Activated CD4-positive, CD25-positive, alpha-beta regulatory T cell (primary cell): Measurements from ENCODE around the gene RIC1.
"Not testable (repeated sequence)": the region's sequence is repeated elsewhere in the genome, so short reads cannot be mapped to it uniquely, and the experiment has no call there.

ENCODE experiments used
- DNase-seq, 4 experiments: peaks; one replicate each; lab custom pipeline; 2025; lab: John Stamatoyannopoulos, UW

RIC1 gene

DNA sequence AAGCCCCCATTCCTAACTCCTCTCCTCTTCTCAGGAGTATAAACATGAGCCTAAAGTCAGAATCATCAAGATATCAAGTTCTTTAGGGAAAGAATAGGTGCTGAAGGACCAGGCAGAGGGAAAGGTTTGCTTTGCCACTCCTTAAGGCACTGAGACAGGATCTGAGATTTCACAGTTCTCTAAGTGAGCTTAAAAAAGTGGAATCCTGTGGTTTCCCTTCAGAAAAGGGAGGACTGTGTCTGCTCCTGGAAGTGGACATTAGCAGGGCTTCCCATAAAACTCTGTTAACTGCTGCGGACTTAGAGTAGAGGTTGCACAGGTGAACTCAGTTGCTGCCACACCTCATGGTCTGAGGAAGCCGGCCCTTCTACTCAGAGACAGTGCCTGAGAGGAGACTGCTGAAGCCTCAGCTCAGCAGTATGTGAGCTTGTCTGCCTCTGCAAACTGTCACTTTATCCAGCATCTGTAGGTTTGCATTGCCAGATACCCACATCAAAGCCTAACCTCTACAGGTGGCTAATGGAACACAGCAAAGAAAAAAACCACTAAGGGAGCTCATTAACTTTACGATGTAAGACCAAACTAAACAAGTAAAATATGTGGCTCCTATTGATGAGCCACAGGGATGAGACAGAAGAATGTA is 42.9 kb downstream of the RIC1 start:
- no peak for DNase-seq

DNA sequence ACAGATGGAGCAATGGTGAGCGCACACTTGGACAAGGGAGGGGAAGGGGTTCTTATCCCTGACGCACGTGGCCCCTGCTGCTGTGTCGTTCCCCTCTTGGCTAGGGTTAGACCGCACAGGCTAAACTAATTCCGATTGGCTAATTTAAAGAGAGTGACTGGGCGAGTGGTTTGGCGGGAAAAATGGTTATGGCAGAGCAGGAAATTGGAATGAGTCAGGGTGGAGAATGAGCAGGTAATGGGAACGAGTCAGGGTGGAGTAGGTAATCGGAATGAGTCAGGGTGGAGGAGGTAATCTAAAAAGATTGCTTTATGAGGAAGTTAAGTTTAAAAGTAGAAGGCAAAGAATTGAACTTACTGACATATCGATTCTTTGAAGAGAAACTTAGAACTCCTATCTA is 46.1 kb downstream of the RIC1 start:
- not testable (repeated sequence) for DNase-seq

DNA sequence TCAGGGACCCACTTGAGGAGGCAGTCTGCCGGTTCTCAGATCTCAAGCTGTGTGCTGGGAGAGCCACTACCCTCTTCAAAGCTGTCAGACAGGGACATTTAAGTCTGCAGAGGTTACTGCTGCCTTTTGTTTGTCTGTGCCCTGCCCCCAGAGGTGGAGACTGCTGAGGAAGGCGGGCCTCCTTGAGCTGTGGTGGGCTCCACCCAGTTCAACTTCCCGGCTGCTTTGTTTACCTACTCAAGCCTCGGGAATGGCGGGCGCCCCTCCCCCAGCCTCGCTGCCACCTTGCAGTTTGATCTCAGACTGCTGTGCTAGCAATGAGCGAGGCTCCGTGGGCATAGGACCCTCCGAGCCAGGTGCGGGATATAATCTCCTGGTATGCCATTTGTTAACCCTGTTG is 54.7 kb downstream of the RIC1 start:
- DNase-seq: not testable (repeated sequence)

DNA sequence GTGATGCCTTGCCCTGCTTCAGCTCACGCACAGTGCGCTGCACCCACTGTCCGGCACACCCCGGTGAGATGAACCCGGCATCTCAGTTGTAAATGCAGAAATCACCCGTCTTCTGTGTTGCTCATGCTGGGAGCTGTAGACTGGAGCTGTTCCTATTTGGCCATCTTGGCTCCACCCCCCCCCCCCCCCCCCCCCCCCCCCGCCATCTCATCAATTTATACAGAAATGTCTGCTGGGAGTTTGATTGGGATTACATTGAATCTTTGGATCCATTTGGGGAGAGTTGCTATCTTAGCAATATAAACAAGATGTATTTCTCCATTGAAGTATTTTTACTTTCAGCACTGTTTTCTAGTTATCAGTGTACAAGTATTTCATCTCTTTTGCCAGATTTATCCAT is 55.2 kb downstream of the RIC1 start:
- no peak for DNase-seq

DNA sequence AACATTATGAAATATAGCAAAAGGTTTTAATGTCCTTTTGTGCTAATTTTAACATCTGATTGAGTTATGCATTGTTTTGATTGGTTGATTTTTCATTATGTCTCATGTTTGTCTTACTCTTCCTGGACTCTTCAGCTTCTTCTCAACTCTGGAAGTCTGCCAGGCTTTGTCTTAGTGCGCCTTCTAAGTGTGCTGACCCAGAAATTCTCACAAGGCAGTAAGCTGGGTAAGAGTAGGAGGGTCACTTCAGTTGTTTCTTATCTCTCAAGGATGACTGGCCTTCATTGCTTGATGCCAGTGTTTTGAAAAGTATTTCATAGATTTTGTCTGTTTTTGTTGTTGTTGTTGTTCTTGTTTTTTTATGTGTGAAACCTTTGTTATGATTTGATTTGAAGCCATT is 59.2 kb downstream of the RIC1 start:
- DNase-seq: no peak

DNA sequence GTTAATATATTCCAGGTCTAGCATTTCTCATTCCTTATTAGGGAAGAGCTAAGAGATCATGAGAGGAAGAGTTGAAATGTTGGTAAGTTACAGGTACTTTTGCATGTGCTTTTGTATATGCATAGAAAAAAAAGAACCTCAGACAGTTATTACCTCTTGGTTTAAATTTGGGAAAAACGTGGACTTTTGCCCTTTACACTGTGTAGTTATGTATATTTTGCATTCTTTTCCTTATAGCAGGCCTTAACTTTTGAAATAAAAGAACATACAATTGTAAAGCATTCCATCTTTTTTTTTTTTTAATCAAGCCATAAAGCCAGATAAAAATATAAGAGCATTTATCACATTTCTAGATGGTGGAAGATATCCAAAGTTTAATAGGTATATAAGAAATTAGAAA is 61.4 kb downstream of the RIC1 start:
- no peak for DNase-seq

DNA sequence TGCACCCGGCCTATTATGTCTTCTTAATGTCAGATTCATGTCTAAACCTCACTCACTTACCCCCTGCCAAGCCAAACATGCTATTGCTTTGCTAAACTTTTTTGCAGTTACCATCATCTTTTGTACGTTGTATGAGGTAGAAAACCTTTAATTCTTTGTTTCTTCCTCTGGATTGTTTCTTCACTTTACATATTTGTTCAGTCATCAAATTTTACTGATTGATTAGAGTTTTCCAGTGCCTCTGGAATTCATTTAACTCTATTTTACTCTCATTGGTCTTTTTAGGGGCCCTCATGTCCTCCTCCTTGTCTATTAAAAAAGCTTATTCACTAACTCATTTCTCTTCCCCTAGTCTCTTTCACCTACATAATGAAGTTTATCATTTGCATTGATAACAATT is 67.0 kb downstream of the RIC1 start:
- no peak for DNase-seq

DNA sequence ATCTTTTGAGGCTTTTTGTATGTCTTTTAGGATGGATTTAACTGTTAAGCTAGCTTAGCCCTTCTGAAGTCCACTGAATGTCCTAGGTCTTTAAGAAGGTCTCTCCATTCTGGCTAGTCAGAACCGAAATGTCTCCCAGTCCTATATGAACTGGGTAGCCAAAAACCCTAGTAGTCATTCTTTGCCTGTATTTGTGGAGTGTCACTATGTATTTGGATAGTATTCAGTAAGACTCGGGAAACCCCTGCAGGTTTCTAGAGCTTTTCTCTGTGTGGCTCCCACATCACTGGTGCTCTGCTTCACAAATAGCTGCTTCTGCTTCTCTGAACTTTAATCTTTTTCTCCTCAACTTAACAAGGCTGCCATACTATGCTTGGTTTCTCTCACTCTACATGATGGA is 68.0 kb downstream of the RIC1 start:
- DNase-seq: no peak

DNA sequence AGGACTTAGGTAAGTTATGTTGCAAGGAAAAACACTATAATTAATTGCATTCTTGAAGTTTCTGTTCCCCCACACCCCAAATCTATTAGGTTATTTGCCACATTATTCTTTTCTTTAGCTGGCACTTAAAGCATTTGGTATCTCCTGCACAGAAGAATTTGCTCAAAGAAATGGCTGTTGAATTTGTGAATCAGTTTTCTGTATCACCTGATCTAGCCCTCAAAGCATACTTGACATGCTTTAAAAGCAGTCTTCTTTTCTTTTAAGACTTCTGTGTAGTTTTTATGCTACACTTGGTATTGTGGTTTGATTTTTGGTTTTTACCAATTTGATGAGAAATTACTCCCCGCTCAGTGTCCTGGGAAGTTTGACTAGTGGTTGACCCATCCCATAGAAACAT is 69.1 kb downstream of the RIC1 start:
- DNase-seq: no peak

DNA sequence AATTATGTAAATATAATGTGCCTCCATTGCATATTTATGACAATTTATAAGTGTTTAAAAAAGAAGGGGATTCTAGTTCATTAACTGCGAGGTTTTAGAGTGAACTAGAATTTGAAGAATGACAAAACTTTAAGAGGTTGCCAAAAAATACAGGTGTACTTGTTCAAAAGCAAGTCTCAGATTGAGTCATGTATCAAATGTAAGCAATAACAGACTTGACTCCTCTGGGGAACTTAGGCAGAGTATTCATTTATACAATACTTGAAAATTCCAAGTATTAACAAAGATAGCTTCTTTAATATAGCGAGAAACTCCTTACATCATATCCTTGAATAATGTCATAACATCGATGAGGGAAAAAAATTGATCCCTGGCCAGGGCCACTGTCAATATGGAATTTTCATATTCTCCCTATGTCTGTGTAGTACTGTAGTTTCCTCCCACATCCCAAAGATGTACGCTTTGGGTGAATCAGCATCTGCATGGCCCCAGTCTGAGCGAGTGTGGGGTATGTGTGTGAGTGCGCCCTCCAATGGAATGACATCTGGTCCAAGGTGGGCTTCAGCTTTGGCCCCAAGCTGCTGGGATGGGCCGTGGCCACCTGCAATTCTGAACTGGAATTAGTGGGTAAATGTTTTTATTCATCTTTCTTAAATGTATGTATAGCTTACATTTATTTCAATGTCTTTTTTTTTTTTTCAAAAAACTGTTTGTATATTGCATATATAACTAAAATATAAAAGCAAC is 70.1 kb downstream of the RIC1 start:
- no peak for DNase-seq

DNA sequence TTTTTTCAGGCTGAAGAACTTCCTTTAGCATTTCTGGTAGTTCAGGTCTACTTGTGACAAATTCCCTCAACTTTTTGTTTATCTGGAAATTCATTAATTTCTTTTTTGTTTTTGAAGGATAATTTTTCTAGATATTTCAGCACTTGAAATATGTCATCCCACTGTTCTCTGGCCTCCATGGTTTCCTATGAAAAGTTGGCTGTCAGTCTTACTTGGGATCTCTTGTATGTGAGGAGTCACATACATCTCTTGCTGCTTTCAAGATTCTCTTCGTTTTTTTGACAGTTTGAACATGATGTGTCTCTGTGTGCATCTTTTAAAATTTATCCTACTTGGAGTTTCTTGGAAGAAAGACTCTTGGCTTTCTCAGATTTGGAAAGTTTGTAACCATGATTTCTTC is 79.5 kb downstream of the RIC1 start:
- DNase-seq: no peak

DNA sequence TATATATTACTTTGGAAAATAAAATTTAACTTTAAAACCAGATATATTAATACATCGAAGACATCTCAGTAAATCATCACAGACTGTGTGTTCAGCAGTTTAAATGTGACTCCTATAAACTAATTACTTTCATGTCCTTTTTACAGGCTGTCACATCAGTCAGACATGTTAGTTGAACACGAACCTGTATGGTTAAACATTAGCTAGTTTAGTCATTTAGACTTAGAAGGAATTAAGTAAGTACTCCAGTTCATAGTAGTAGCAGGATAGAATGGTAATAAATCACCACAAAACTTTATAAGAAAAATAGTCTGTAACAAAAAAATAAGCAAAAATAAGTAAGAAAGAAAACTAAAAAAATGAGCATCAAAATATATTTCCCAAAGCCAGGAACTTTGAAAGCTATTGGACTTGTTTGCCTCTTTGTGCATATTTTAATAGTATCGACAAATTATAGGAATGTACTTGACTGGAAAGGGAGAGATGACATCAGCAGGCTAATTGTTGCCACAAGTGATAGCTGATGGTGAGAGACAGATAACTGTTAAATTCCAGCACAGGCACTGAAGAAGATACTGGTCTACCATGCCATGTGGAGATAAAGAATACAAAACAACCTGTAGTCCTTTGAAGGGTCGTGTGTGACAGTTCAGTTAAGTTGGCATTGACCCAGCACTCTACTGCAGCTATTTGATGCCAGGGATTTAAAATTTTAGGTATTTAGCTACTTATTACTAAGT is 83.9 kb downstream of the RIC1 start:
- no peak for DNase-seq

DNA sequence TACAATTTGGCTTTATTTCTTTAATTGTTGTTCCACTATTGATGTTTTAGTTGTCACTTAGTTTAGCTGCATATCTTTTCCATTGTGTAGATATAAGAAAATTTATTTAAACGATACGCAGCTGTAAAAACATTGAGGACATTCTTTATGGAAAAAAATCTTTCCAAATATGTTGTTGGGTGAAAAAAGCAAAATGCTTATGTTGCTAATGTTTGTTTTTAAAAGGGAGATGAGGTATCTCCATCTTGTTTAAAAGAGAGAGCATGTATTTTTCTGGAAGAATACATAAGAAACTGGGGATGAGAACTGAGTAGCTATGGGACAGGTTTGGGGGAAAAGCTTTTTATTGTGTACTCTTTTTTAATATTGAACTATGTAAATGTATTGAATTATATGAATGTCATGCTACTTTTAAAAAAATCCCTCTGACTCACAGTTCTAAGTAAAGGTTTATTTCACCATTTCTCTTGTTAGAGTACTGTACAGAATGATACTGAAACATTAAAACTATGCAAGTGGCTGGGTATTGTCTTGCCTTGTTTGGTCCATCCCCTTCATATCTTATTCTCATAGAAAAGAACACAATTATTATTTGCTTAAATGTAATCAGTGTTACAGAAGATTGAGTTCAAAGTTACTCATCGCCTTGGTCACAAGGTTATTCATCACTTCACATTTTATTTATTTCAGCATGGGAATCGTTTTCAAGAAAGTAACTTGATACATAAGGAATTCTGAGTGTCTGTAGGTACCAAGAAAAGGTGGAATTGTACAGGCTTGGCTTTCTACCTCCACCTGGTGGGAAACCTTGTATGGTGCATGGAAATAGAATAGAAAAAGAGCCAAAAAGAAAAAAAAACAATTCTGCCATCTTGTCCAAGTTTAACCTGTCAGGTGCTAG is 85.8 kb downstream of the RIC1 start:
- DNase-seq: no peak

DNA sequence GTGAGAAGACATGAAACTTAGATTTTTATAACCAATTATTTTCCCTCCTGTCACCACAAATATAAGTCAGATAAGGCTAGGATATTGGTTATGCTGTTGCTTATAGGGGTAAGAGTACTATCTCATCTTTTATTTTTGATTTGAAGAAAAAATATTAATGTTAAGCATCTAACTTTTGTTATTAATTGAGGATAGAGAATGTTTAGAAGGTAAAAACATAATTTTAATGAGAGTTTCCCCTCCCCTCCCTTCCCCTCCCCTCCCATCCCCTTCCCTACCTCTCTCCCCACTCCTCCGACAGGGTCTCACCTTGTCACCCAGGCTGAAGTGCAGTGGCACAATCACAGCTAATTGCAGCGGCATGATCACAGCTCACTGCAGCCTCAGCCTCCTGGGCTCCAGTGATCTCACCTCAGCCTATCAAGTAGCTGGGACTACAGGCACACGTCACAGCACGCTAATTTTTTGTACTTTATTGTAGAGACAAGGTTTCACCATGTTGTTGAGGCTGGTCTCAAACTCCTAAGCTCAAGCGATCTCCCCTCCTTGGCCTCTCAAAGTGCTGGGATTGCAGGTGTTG is 86.7 kb downstream of the RIC1 start:
- DNase-seq: no peak

DNA sequence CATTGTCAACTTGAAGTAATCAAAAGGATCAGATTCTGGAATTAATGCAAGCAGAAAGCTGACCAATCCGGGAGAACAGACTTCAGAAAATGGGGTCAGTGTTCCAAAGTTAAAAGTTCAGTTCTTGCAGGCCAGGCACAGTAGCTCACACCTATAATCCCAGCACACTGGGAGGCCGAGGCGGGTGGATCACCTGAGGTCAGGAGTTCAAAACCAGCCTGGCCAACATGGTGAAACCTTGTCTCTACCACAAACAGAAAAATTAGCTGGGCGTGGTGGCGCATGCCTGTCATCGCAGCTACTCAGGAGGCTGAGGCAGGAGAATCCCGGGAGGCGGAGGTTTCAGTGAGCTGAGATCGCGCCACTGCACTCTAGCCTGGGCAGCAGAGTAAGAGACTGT is 88.5 kb downstream of the RIC1 start:
- DNase-seq: not testable (repeated sequence)

DNA sequence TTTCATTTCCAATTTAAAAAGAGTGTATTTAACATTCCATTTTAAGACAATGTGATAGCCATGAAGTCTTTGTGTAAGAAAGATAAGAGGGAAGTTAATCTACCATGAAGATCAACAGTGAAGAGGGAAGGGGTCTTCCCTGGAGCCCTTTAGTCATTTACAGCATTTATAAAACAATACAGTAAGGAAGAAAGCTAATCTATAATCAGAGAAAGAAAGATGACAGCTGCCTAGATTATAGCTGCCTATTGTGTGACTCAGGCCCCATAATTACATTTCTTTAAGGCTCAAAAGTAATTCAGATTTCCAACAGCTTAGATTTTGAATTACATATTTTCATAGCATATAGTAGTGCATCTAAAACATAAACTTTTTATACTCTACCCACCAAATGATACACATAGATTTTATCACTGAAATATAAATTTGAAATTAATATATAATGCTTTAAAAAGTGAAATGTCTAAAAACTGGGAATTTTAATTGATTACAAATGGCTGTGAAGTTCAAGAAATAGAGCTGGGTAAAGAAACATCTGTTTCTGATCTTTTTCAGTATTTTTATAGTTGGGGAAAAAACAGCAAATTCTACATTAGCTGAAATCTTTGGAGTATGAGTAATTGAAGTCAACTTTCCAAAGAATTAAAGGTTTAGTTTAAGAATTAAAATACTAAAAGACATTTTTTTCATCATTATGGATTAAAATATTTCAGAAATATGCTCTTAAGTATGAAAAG is 89.6 kb downstream of the RIC1 start:
- no peak for DNase-seq

DNA sequence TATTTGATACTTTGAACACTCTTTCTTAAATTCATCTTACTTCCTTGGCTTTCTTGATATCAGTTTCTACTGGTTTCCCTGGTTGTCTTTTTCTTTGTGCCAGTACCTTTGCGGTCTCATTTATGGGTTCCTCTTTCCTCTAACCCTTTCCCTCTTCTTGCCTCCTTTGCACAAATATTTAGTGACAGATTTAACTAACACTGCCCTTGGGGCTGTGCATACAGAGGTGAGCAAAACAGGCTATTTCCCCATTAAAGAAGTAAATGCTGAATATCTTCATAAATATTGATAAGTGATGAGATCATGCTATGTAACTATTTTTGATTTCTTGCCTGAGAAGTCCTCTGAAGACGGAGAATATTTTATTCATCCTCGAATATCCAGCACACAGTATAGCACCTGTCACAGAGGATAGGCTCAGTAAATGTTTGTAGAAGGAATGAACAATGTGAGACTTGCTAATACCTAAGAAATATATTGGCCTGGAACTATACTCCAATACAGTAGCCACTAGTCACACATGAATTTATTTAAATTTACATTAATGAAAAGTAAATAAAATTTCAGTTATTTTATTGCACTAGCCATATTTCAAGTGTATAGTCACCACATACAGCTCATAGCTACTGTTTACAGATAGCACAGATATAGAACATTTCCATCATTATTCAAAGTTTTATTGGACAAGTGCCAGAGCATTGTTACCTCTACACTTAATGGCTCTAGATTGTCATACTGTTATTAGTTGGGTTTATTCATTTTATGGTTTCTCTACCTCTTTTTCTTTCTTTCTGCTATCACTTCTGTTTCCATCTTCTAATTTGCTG is 90.4 kb downstream of the RIC1 start:
- no peak for DNase-seq

DNA sequence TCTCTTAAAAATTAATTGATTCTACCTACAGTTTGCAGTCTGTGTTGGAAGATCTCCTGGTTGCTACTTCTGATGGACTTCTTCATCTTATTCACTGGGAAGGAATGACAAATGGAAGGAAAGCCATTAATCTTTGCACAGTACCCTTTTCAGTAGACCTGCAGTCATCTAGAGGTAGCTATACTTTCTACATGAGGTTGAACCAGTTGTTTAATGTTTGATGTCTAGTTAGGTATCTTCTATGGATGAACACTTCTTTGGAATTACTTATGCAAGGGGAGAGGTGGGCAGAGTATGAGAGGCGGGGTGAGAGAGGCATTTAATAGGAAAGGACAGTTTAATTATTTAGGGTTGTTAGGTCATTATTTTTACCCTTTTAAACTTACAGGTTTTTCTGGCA is 91.2 kb downstream of the RIC1 start:
- DNase-seq: no peak

DNA sequence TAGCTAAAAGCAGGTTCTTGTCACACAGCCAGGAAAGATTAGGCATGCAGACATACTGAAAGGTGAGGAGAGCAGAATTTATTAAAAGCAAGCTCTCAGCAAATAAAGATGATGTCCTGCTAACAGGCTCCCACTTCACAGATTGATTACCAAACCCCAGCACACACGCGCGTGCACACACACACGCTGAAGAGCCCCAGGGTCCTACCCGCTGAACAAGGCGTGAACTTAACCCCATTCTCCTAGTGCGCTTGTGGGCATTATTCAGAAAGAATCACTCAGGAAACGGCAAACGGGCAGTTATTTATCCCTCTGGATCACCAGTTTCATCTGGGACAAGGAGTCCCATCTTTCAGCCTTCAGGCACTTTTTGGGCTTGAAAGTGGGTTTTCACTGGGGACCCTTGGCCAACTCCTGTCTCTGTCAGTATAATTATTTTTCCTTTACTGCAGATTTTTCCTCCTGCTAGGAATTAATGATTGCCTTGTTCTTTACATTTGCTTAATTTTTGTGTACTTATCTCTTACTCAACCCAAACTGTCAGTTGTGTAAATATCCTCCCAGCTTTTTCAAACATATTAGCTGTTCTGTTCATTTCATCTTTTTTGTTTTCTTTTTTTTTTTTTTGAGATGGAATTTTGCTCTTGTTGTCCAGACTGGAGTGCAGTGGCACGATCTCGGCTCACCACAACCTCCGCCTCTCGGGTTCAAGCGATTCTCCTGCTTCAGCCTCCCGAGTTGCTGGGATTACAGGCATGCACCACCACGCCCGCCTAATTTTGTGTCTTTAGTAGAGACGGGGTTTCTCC is 92.6 kb downstream of the RIC1 start:
- no peak for DNase-seq
